Small intestine (tissue), 7 donors: ENCODE results near the gene COL4A3. TPM values are rescaled to one million over a fixed set of nuclear protein-coding genes. Genes with fewer than 3 reads are reported as not detected.

Experiments
- DNase-seq, 2 donors: peaks; one replicate each; pipeline versions ENCODE4 v3.0.0 to v3.0.0-alpha.2; 2013
- FAIRE-seq: peaks from 2 replicates; lab custom pipeline; 2012; peaks lifted over from hg19 to GRCh38; lab: Jason Lieb, UNC
- H3K27ac ChIP-seq, 3 donors: one replicate each; pipeline ENCODE4 v1.5.1; 2013; ENCODE audit warnings: low read length in 2 of 3, mild to moderate bottlenecking in 2 of 3, control low read depth in 1 of 3, inconsistent platforms in 1 of 3, low read depth in 1 of 3, moderate library complexity in 1 of 3
- H3K27me3 ChIP-seq, 3 donors: one replicate each; pipeline ENCODE4 v1.6.1; 2013; ENCODE audit warnings: low read length in 3 of 3, inconsistent platforms in 1 of 3; ENCODE audit not compliant: control insufficient read depth in 3 of 3, insufficient read depth in 3 of 3
- H3K36me3 ChIP-seq, 3 donors: one replicate each; pipeline ENCODE4 v1.6.1; 2013; ENCODE audit warnings: low read length in 3 of 3, inconsistent platforms in 1 of 3, low read depth in 1 of 3, mild to moderate bottlenecking in 1 of 3, moderate library complexity in 1 of 3; ENCODE audit not compliant: control insufficient read depth in 3 of 3, insufficient read depth in 2 of 3
- H3K4me1 ChIP-seq, 3 donors: one replicate each; pipeline ENCODE4 v1.6.1; 2013; ENCODE audit warnings: low read length in 2 of 3, inconsistent platforms in 1 of 3, low read depth in 1 of 3, mild to moderate bottlenecking in 1 of 3, moderate library complexity in 1 of 3; ENCODE audit not compliant: control insufficient read depth in 3 of 3, insufficient read depth in 2 of 3
- H3K4me3 ChIP-seq, 3 donors: one replicate each; pipeline ENCODE4 v1.5.1; 2013; ENCODE audit warnings: low read length in 3 of 3, control low read depth in 1 of 3, inconsistent platforms in 1 of 3, low read depth in 1 of 3, mild to moderate bottlenecking in 1 of 3, moderate library complexity in 1 of 3
- H3K9me3 ChIP-seq, 2 donors: one replicate each; pipeline ENCODE4 v1.6.1; 2013; ENCODE audit warnings: low read depth in 1 of 2, low read length in 1 of 2; ENCODE audit not compliant: control insufficient read depth in 2 of 2, insufficient read depth in 1 of 2
- WGBS, 3 donors: extraction: QIAGEN DNeasy Blood & Tissue Kit; methylation state at CpG; one replicate each; pipeline ENCODE4 v1.1.7; 2013; 5-methylcytosine and 5-hydroxymethylcytosine counted together
- polyA plus RNA-seq, 4 donors: library from polyadenylated mRNA; stranded (reverse) in 3 of 4; unstranded in 1 of 4; fragments of 200-250 nt in 3 of 4; fragments of 120-200 nt in 1 of 4; gene quantifications; one replicate each; pipeline versions ENCODE4 v1.2.1 to v1.2.3, GENCODE V29; 2013
- donor health status: healthy with polysubstance abuse.
- donor health status: control.
- donor health status: control.
- donor health status: Bipolar disorder and iron deficiency.
- donor health status: healthy.

Gene COL4A3
- polyA plus RNA-seq, 4 donors = under 0.01 to 0.21 (median 0.01) TPM; not detected in 1

GRCh38 chr2:227256605-227257004 lies 92.2 kb downstream of the COL4A3 start:
- Histone ChIP-seq H3K9me3 (peaks cover 0 to 7% of the 10 kb centered on the region in 2 donors), H3K36me3 (no peaks in the 10 kb centered on the region), H3K4me3 (no peak overlapping the region), H3K27me3 (no peaks in the 10 kb centered on the region), H3K4me1 (no peaks in the 10 kb centered on the region), H3K27ac (no peak overlapping the region)
- no peak for DNase-seq
- FAIRE-seq = no peak

- H3K4me1 ChIP-seq = no peaks in the 10 kb centered on the region
- H3K36me3 ChIP-seq = no peaks in the 10 kb centered on the region
- peaks cover 0 to 7% of the 10 kb centered on the region in 2 donors for H3K9me3 ChIP-seq
- no peaks in the 10 kb centered on the region for H3K27me3 ChIP-seq
- H3K4me3 ChIP-seq = no peak overlapping the region
- 92 to 94% (median 93%) methylated on average over 5 of the region's 5 CpGs for WGBS, 3 donors
- no peak for DNase-seq
- no peak overlapping the region for H3K27ac ChIP-seq
- no peak for FAIRE-seq
Measured at GRCh38 chr2:227257820-227258219, 93.4 kb downstream of the COL4A3 start.

GRCh38 chr2:227260041-227260440 lies 95.6 kb downstream of the COL4A3 start:
- Histone ChIP-seq H3K27me3 (no peaks in the 10 kb centered on the region), H3K9me3 (peaks cover 0 to 7% of the 10 kb centered on the region in 2 donors), H3K4me1 (no peaks in the 10 kb centered on the region), H3K4me3 (no peak overlapping the region), H3K27ac (no peak overlapping the region), H3K36me3 (no peaks in the 10 kb centered on the region)
- DNase-seq (no peak), FAIRE-seq (no peak)
- 89 to 92% (median 90%) methylated on average over 5 of the region's 5 CpGs for WGBS, 3 donors

GRCh38 chr2:227267410-227268115 lies 103.1 kb downstream of the COL4A3 start:
- Histone ChIP-seq H3K36me3 (no peaks in the 10 kb centered on the region), H3K9me3 (no peaks in the 10 kb centered on the region), H3K4me1 (no peaks in the 10 kb centered on the region), H3K27me3 (no peaks in the 10 kb centered on the region), H3K4me3 (no peak overlapping the region), H3K27ac (no peak overlapping the region)
- no peak for DNase-seq
- WGBS, 3 donors = 77 to 82% (median 78%) methylated on average over 10 of the region's 10 CpGs
- FAIRE-seq = no peak

GRCh38 chr2:227280895-227281294 lies 116.5 kb downstream of the COL4A3 start:
- H3K36me3 ChIP-seq = no peaks in the 10 kb centered on the region
- DNase-seq (no peak), FAIRE-seq (no peak)

GRCh38 chr2:227285741-227286236 lies 121.4 kb downstream of the COL4A3 start:
- Histone ChIP-seq H3K27me3 (no peaks in the 10 kb centered on the region), H3K27ac (no peak overlapping the region), H3K4me1 (no peaks in the 10 kb centered on the region), H3K4me3 (no peak overlapping the region), H3K9me3 (no peaks in the 10 kb centered on the region), H3K36me3 (no peaks in the 10 kb centered on the region)
- FAIRE-seq (no peak), DNase-seq (no peak)
- 75 to 85% (median 80%) methylated on average over 6 of the region's 6 CpGs for WGBS, 3 donors

More at GRCh38 chr2:227280895-227281294, 116.5 kb downstream of the COL4A3 start:
- Histone ChIP-seq H3K4me3 (no peak overlapping the region), H3K27ac (no peak overlapping the region), H3K4me1 (no peaks in the 10 kb centered on the region), H3K27me3 (no peaks in the 10 kb centered on the region), H3K9me3 (no peaks in the 10 kb centered on the region)

GRCh38 chr2:227287771-227288170 lies 123.3 kb downstream of the COL4A3 start:
- Histone ChIP-seq H3K36me3 (no peaks in the 10 kb centered on the region), H3K4me3 (no peak overlapping the region), H3K27me3 (no peaks in the 10 kb centered on the region), H3K9me3 (no peaks in the 10 kb centered on the region), H3K4me1 (no peaks in the 10 kb centered on the region), H3K27ac (no peak overlapping the region)
- 85 to 95% (median 87%) methylated on average over 5 of the region's 5 CpGs for WGBS, 3 donors
- DNase-seq = no peak
- no peak for FAIRE-seq

GRCh38 chr2:227292314-227292713 lies 127.9 kb downstream of the COL4A3 start:
- Histone ChIP-seq H3K9me3 (no peaks in the 10 kb centered on the region), H3K4me1 (no peaks in the 10 kb centered on the region), H3K27me3 (no peaks in the 10 kb centered on the region), H3K36me3 (no peaks in the 10 kb centered on the region), H3K4me3 (no peak overlapping the region), H3K27ac (no peak overlapping the region)
- 76 to 79% (median 76%) methylated on average over 3 of the region's 3 CpGs for WGBS, 3 donors
- no peak for DNase-seq
- FAIRE-seq = no peak

- no peak for FAIRE-seq
- no peaks in the 10 kb centered on the region for H3K27me3 ChIP-seq
- no peaks in the 10 kb centered on the region for H3K4me1 ChIP-seq
- DNase-seq = no peak
- H3K36me3 ChIP-seq = no peaks in the 10 kb centered on the region
- H3K9me3 ChIP-seq = no peaks in the 10 kb centered on the region
- H3K27ac ChIP-seq = no peak overlapping the region
- no peak overlapping the region for H3K4me3 ChIP-seq
- WGBS, 3 donors = 78 to 92% (median 86%) methylated on average over 4 of the region's 4 CpGs
Measured at GRCh38 chr2:227293531-227293930, 129.1 kb downstream of the COL4A3 start.
